Inflammatory macrophage (primary cell): ENCODE measurements around the gene IGF2BP3.
"Not testable (repeated sequence)": the region's sequence is repeated elsewhere in the genome, so short reads cannot be mapped to it uniquely, and the experiment has no call there.

Source experiments
- DNase-seq, 2 donors: peaks; one replicate each; pipeline ENCODE4 v3.0.0-alpha.2; 2020 to 2022

The IGF2BP3 gene

GRCh38 chr7:23419845-23420244 is 50.4 kb downstream of the IGF2BP3 start:
- DNase-seq: no peak

GRCh38 chr7:23419160-23419559 is 51.1 kb downstream of the IGF2BP3 start:
- no peak for DNase-seq

- DNase-seq: peak; percentile 28 to 38
These were observed 52.2 kb downstream of the IGF2BP3 start for GRCh38 chr7:23418046-23418445.

- no peak for DNase-seq
These were observed 55.1 kb downstream of the IGF2BP3 start for GRCh38 chr7:23415198-23415597.

DNA sequence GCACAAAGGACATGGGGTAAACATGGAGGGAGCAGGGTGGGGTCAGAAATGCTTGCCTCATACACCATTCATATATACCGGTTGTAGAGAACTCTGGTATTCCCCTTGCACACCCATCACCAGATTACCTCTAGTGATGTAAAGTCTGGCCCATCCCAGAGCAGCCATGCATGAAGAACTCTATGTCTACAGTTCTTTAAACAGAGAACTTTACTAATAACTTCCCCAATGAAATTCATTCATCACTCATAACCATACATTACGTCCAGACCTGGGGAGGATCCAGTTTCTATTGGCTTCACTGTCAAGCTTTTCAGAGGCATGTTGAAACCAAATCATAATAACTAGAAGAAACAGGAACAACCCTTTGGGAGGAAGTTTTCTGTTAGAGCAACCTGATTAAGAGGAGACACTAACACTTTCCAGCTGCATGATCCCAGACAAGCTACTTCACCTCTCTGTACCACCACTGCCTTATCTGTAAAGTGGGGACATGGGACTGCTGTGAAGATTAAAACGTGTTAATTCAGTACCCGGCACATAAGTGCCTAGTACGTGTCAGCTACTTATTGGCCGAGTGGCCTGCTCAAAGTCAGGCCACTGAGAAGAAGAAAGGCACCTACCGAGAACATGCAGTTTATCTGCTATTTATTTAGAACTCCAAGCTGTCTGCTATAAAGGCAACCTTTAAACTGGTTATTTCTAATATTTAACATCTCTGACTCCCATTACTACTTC is 59.7 kb downstream of the IGF2BP3 start:
- peak; percentile 15 to 58 for DNase-seq

- not testable (repeated sequence) for DNase-seq
These were observed 63.7 kb downstream of the IGF2BP3 start for GRCh38 chr7:23406564-23406963.

DNA sequence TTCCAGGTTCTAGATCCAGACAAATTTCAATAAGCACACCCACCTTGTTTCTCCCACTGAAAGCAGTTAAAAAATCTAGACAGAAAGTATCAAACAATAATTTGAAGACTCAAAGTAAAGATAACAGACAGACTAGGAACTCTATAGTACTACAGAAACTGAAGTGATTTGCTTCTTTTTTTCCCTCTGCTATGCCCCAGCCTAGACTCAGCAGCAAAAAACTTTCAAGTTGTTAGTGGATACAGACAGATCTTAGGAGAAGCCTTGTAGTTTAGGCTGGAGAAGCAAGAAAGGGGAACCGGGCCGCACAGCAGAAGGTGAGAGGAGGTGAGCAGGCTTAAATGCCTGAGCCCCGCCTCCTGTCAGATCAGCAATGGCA is 65.1 kb downstream of the IGF2BP3 start:
- DNase-seq: no peak

GRCh38 chr7:23404546-23405239 is 65.6 kb downstream of the IGF2BP3 start:
- no peak for DNase-seq

DNA sequence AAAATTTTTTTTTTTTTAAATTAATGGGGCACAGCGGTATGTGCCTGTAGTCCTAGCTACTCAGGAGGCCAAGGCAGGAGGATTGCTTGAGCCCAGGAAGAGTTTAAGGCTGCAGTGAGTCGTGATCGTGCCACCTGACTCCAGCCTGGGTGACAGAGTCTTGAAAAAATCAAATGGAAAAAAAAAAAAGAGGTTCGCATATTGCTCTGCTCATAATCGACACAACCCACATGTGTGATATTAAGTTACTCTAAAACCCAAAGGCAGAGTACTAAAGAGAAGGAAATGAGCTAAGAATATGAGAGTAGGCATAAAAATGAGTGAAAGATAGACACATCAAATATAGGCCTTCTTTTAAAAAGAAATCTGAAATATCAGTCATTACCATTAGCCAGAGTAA is 66.3 kb downstream of the IGF2BP3 start:
- no peak for DNase-seq

GRCh38 chr7:23398090-23398489 is 72.2 kb downstream of the IGF2BP3 start:
- not testable (repeated sequence) for DNase-seq

GRCh38 chr7:23397241-23397640 is 73.0 kb downstream of the IGF2BP3 start:
- DNase-seq: no peak

DNA sequence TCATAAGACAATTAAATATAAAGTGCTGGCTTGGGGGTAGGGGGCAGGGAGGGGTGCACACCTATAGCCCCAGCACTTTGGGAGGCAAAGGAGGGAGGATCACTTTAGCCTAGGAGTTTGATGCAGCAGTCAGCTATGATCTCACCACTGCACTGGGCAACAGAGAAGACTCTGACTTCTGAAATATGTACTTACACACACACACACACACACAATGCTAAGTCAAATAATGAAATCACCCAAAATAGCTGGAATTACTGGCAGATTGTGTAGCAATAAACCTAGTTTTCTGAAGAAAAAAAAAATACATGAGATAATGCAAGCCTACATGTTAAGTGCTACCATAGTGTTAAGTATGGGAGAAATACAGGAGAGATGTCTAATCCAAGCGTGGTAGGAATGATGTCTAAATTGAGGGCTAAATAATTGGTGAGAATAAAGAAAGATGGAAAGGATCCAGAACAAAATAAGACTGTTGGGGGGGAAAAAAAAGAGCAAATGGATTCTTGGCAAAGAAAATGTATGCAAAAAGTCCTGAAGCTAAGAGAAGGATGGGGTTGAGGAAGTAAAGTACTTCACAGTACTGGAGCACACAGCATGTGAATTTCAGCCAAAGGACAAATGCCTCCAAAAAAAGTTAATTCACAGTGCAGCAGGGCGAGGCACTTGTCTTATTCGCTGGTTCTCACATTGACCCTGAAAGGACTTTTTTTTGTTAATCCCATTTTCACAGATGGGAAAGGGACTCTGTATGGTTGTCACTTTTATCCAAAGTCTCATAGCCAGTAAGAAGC is 73.9 kb downstream of the IGF2BP3 start:
- no peak for DNase-seq

DNA sequence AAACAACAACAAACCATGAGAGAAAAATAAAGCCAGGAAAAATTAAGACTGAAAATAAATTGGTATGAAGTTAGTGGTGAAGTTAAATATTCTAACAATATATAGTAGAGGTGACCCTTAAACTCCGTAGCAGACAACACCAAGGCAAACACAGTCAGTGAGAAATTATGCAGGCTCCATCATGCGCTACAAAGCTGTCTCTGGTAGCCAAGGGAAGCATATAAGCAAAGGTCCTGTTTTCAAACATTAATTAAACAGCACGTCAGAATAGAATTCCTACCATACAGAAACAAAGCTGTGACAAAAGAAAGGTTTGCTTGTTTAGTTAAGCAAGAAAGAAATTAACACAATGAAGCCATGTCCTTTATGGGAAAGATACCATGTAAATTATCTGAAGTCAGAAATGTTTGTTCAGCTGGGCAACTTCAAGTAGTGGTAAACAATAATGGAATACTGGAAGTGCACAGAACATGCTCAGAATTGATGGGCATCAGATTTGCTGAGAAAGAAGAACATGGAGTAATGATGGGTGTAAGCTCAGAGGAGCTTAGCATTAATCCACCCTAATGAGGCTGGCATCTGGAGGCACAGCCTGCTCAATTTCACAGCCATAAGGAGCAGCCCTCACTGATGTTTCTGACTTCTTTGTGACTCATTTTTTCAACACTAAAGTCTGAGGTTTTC is 75.7 kb downstream of the IGF2BP3 start:
- DNase-seq: no peak

DNA sequence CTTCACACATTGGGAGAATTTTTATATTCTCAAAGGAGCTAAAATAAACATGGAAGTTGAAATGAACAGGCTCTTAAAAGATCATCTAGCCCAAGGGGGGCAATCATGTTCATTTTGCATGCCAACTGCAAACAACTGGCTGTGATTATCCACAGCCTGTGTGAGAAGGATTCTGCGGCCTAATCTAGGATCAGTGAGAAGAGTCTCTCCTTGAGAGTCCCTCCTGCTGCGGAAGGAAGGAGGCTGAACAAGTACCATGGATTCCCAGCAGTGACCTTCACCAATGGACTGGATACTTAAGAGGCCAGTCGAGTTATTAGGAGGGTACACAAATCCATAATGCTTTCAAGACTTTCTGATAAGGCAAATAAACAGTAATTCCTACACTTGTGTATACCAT is 76.7 kb downstream of the IGF2BP3 start:
- no peak for DNase-seq

DNA sequence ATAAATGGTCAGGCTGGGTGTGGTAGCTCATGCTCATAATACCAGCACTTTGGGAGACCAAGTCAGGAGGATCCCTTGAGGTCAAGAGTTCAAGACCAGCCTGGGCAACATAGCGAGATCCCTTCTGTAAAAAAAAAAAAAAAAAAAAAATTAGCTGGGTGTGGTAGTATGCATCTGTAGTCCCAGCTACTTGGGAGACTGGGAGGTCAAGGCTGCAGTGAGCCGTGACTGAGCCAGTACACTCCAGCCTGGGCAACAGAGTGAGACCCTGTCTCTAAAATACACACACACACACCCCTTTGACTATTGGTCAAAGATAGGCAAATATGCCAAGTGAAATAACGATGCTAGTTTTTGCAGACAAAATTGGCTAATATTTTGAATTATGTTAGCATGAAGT is 80.6 kb downstream of the IGF2BP3 start:
- no peak for DNase-seq

GRCh38 chr7:23387583-23387982 is 82.7 kb downstream of the IGF2BP3 start:
- DNase-seq: no peak

- no peak for DNase-seq
These were observed 85.2 kb downstream of the IGF2BP3 start for GRCh38 chr7:23385140-23385539.

- no peak for DNase-seq
These were observed 87.1 kb downstream of the IGF2BP3 start for GRCh38 chr7:23383225-23383624.

DNA sequence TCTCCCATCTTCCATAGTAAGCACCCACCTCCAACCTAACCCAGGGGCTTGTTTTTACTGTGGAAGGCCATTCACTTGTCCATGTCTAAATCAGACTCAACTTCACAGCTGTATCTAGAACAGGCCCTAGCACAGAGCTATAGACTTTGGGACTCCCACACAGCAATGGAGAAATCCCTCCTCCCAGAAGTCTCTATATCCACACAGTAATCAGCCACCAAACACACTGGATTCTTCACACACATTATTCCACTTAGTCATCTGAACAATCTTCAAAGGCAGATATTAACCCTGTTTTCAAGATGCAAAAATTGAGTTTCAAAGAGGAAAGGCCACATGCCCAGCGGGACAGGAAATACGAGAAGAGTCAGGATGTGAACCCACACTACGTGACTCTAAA is 89.3 kb downstream of the IGF2BP3 start:
- DNase-seq: no peak

GRCh38 chr7:23380556-23380955 is 89.7 kb downstream of the IGF2BP3 start:
- DNase-seq: peak in 1 of 2 donors; percentile 12

GRCh38 chr7:23378996-23379395 is 91.3 kb downstream of the IGF2BP3 start:
- no peak for DNase-seq

- DNase-seq: peak; percentile 43 to 63
These were observed 93.2 kb downstream of the IGF2BP3 start for GRCh38 chr7:23377134-23377533.
